IMR-90 (cell line): ENCODE results near the gene PBX4. TPM values are rescaled to one million over a fixed set of nuclear protein-coding genes. Genes with fewer than 3 reads are reported as not detected.

ENCODE experiments used
- ATAC-seq: fragments of 200-7000 bp; cut with Tn5 transposase; 2 replicates; pipeline ENCODE4 v1.9.1; 2020; ENCODE audit warnings: low read depth, mild to moderate bottlenecking, moderate library complexity
- BruUV-seq: library from RNA; stranded (reverse); fragments of 400-500 nt; replicated peaks from 2 replicates; lab custom pipeline; 2021; lab: Mats Ljungman, UMichigan
- CTCF ChIA-PET: fragments of 300-600 bp; formaldehyde crosslinking; extraction: SDS; loops from one replicate; lab custom pipeline; 2021; ENCODE audit warnings: antibody characterized with exemption; lab: Yijun Ruan, JAX
- POLR2A ChIA-PET: fragments of 300-600 bp; sonication (Branson Sonifier 250); formaldehyde crosslinking; loops from one replicate; lab custom pipeline; 2022; ENCODE audit warnings: antibody characterized with exemption; ENCODE audit not compliant: unreplicated experiment; lab: Charles Lee
- DNase-seq: peaks from one replicate; pipeline ENCODE4 v3.0.0; 2013
- H2AFZ ChIP-seq: replicated peaks from 2 replicates; pipeline ENCODE3; 2013; ENCODE audit warnings: low read length, mild to moderate bottlenecking; ENCODE audit not compliant: poor library complexity
- H2AK5ac ChIP-seq: 2 replicates; pipeline ENCODE4 v1.6.1; 2013; ENCODE audit warnings: low read depth, low read length, inconsistent platforms
- H2AK9ac ChIP-seq: replicated peaks from 2 replicates; pipeline ENCODE3; 2013; ENCODE audit warnings: mild to moderate bottlenecking, low read depth, low read length, moderate library complexity; ENCODE audit not compliant: poor library complexity
- H2BK120ac ChIP-seq: 2 replicates; pipeline ENCODE4 v1.6.1; 2013; ENCODE audit warnings: low read depth, low read length, inconsistent platforms
- H2BK15ac ChIP-seq: 3 replicates; pipeline ENCODE4 v1.6.1; 2013; ENCODE audit warnings: low read depth, low read length, inconsistent platforms
- H2BK20ac ChIP-seq: 2 replicates; pipeline ENCODE4 v1.6.1; 2013; ENCODE audit warnings: low read depth, mild to moderate bottlenecking, inconsistent platforms, low read length, moderate library complexity
- H2BK5ac ChIP-seq: 2 replicates; pipeline ENCODE4 v1.6.1; 2013; ENCODE audit warnings: mild to moderate bottlenecking, low read depth, low read length, inconsistent platforms; ENCODE audit not compliant: poor library complexity, severe bottlenecking
- H3K14ac ChIP-seq: replicated peaks from 2 replicates; pipeline ENCODE4 v1.6.1; 2013; ENCODE audit warnings: low read depth, low read length, inconsistent platforms
- H3K18ac ChIP-seq: 2 replicates; pipeline ENCODE4 v1.6.1; 2013; ENCODE audit warnings: low read depth, low read length, control low read depth
- H3K23ac ChIP-seq: 2 replicates; pipeline ENCODE4 v1.6.1; 2013; ENCODE audit warnings: low read depth, low read length, inconsistent platforms
- H3K27ac ChIP-seq: 2 replicates; pipeline ENCODE4 v1.5.1; 2013; ENCODE audit warnings: mild to moderate bottlenecking, control low read depth, low read length; ENCODE audit not compliant: insufficient read depth
- H3K27me3 ChIP-seq: 2 replicates; pipeline ENCODE4 v1.6.1; 2013; ENCODE audit warnings: low read length; ENCODE audit not compliant: control insufficient read depth, insufficient read depth
- H3K36me3 ChIP-seq: 2 replicates; pipeline ENCODE4 v1.6.1; 2013; ENCODE audit warnings: low read length, mixed read lengths; ENCODE audit not compliant: control insufficient read depth, insufficient read depth
- H3K4ac ChIP-seq: 2 replicates; pipeline ENCODE4 v1.6.1; 2013; ENCODE audit warnings: low read depth, low read length, inconsistent platforms
- H3K4me1 ChIP-seq: 2 replicates; pipeline ENCODE4 v1.6.1; 2013; ENCODE audit warnings: low read length, mixed read lengths; ENCODE audit not compliant: control insufficient read depth, insufficient read depth
- H3K4me2 ChIP-seq: 2 replicates; pipeline ENCODE4 v1.6.1; 2013; ENCODE audit warnings: low read depth, mild to moderate bottlenecking, control low read depth, low read length, moderate library complexity
- H3K4me3 ChIP-seq: 2 replicates; pipeline ENCODE4 v1.5.1; 2013; ENCODE audit warnings: low read depth, mild to moderate bottlenecking, control low read depth, low read length, moderate library complexity; ENCODE audit not compliant: insufficient read depth
- H3K56ac ChIP-seq: 2 replicates; pipeline ENCODE4 v1.6.1; 2013; ENCODE audit warnings: low read length, inconsistent platforms; ENCODE audit not compliant: insufficient read depth; ENCODE audit errors: extremely low read depth
- H3K79me1 ChIP-seq, 2 experiments: 2 replicates each; pipeline ENCODE4 v1.6.1; 2013; ENCODE audit warnings: low read length in 2 of 2, inconsistent platforms in 1 of 2, low read depth in 1 of 2
- H3K9ac ChIP-seq: 2 replicates; pipeline ENCODE4 v1.6.1; 2013; ENCODE audit warnings: low read depth, low read length, control low read depth
- H3K9me1 ChIP-seq: 2 replicates; pipeline ENCODE4 v1.6.1; 2013; ENCODE audit warnings: low read length, inconsistent platforms; ENCODE audit not compliant: insufficient read depth
- H3K9me3 ChIP-seq: 2 replicates; pipeline ENCODE4 v1.6.1; 2013; ENCODE audit warnings: low read length; ENCODE audit not compliant: control insufficient read depth, insufficient read depth
- H4K20me1 ChIP-seq: 2 replicates; pipeline ENCODE4 v1.6.1; 2013; ENCODE audit warnings: low read length, inconsistent platforms; ENCODE audit not compliant: insufficient read depth
- H4K5ac ChIP-seq: 2 replicates; pipeline ENCODE4 v1.6.1; 2013; ENCODE audit warnings: mild to moderate bottlenecking, low read depth, low read length, control low read depth
- H4K8ac ChIP-seq, 2 experiments: 2 replicates each; pipeline ENCODE4 v1.6.1; 2013; ENCODE audit warnings: low read depth in 2 of 2, low read length in 2 of 2, control low read depth in 1 of 2, inconsistent platforms in 1 of 2
- H4K91ac ChIP-seq: 2 replicates; pipeline ENCODE4 v1.6.1; 2013; ENCODE audit warnings: low read depth, low read length, inconsistent platforms; ENCODE audit not compliant: insufficient read depth
- BHLHE40 ChIP-seq: fragments of 150-350 bp; IDR thresholded peaks from 2 replicates; pipeline ENCODE4 v1.6.1; 2016; ENCODE audit warnings: mild to moderate bottlenecking, low read depth, low read length
- CEBPB ChIP-seq: IDR thresholded peaks from 2 replicates; pipeline ENCODE4 v1.6.1; 2012; ENCODE audit warnings: low read depth, low read length, improper control_type of control experiment
- FOS ChIP-seq: fragments of 150-350 bp; IDR thresholded peaks from 2 replicates; pipeline ENCODE4 v1.6.1; 2016; ENCODE audit warnings: low read depth, low read length
- MAFK ChIP-seq: IDR thresholded peaks from 2 replicates; pipeline ENCODE4 v1.6.1; 2012; ENCODE audit warnings: low read depth, low read length, improper control_type of control experiment
- MAZ ChIP-seq: IDR thresholded peaks from 2 replicates; pipeline ENCODE4 v1.6.1; 2012; ENCODE audit warnings: low read depth, mild to moderate bottlenecking, low read length, improper control_type of control experiment, moderate library complexity, borderline replicate concordance
- MXI1 ChIP-seq: IDR thresholded peaks from 2 replicates; pipeline ENCODE4 v1.6.1; 2012; ENCODE audit warnings: low read depth, mild to moderate bottlenecking, low read length, moderate library complexity, borderline replicate concordance
- NFE2L2 ChIP-seq: fragments of 150-350 bp; IDR thresholded peaks from 2 replicates; pipeline ENCODE4 v1.6.1; 2016; ENCODE audit warnings: low read depth, mild to moderate bottlenecking, low read length
- POLR2A ChIP-seq: IDR thresholded peaks from 2 replicates; pipeline ENCODE4 v1.6.1; 2012; ENCODE audit warnings: mild to moderate bottlenecking, low read depth, low read length
- RAD21 ChIP-seq: IDR thresholded peaks from 2 replicates; pipeline ENCODE4 v1.6.1; 2012; ENCODE audit warnings: low read length, improper control_type of control experiment
- RCOR1 ChIP-seq: IDR thresholded peaks from 2 replicates; pipeline ENCODE4 v1.6.1; 2012; ENCODE audit warnings: mild to moderate bottlenecking, low read length, improper control_type of control experiment; ENCODE audit not compliant: insufficient replicate concordance
- RFX5 ChIP-seq: IDR thresholded peaks from 2 replicates; pipeline ENCODE4 v1.8.0; 2012; ENCODE audit warnings: low read depth, mild to moderate bottlenecking, low read length, moderate library complexity
- SMC3 ChIP-seq: fragments of 150-350 bp; IDR thresholded peaks from 2 replicates; pipeline ENCODE4 v1.6.1; 2016; ENCODE audit warnings: low read depth, mild to moderate bottlenecking, antibody characterized with exemption, low read length, moderate library complexity
- WGBS, 2 experiments: methylation state at CpG; one replicate each; pipeline versions ENCODE4 v1.1.5 to v1.1.7; 2013; ENCODE audit warnings: missing lambda C conversion rate in 2 of 2; ENCODE audit not compliant: insufficient read length in 1 of 2; ENCODE audit errors: extremely low coverage in 2 of 2; 5-methylcytosine and 5-hydroxymethylcytosine counted together
- dilution Hi-C: fragments of 300-500 bp; cut with HindIII; formaldehyde crosslinking; loops from one replicate; pipeline ENCODE4 v1.14.3; 2018; ENCODE audit warnings: low sequenced_read_pairs; ENCODE audit not compliant: unreplicated experiment
- in situ Hi-C: fragments of 300-500 bp; cut with MboI; formaldehyde crosslinking; loops from 3 replicates; pipeline ENCODE4 v1.14.3; 2019; ENCODE audit warnings: low sequenced_read_pairs, inconsistent platforms, mixed read lengths
- intact Hi-C: fragments of 100-400 bp; cut with micrococcal nuclease; formaldehyde crosslinking; loops from 2 replicates; pipeline ENCODE4 v1.10.0; 2022
- polyA plus RNA-seq, 3 experiments: library from polyadenylated mRNA; depleted of rRNA; stranded (reverse); fragments of >200 nt; gene quantifications; 2 replicates each; pipeline ENCODE4 v1.2.3, GENCODE V29; 2012; ENCODE audit warnings: low replicate concordance in 1 of 3
- total RNA-seq: library from RNA; depleted of rRNA; stranded (reverse); fragments of >200 nt; gene quantifications from 2 replicates; pipeline ENCODE4 v1.2.3, GENCODE V29; 2012
- TF ChIP-seq, protein P1 (sequence below): fragments of 150-350 bp; IDR thresholded peaks from 2 replicates; pipeline ENCODE4 v1.6.1; 2017; ENCODE audit warnings: mild to moderate bottlenecking, antibody characterized with exemption, low read length, low read depth
- TF ChIP-seq, protein P2 (sequence below): conservative IDR thresholded peaks from 2 replicates; pipeline ENCODE4 v1.5.1; 2012; ENCODE audit warnings: mild to moderate bottlenecking, low read depth, low read length, improper control_type of control experiment
- TF ChIP-seq, protein P3 (sequence below): fragments of 150-350 bp; IDR thresholded peaks from 2 replicates; pipeline ENCODE4 v1.6.1; 2016; ENCODE audit warnings: low read depth, mild to moderate bottlenecking, low read length, moderate library complexity, borderline replicate concordance

Gene PBX4
- total and polyA plus RNA-seq, 2 of the 4 experiments (the other 2 are of a cell fraction) = 0.90 to 2.9 TPM

DNA sequence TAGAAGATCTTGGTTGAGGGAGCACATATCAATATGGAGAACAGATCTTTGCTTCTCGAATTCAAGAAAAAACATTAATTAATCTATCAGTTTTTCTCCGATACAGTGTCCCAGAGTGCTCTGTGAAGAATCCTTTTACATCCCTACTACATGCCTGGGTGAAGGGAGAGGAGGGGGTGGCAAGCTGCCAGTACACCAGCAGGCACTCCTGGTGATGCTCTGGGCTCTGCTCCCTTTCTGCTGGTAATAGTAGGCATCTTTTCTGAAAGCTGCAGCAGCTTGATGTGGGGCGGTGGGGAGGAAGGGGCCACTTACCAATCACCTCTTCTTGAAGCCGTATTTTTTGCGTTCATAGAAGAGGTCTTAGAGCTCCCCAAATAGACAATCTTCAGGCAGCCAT lies 30.7 kb downstream of the PBX4 start:
- Histone ChIP-seq H3K79me1 (no peaks in the 10 kb centered on the region), H3K9ac (no peak overlapping the region), H3K4me2 (no peak overlapping the region), H2AK5ac (0 out of 2 replicates have a peak overlapping the region, but pooled peaks have one; percentile 3), H2BK120ac (no peak overlapping the region), H2BK20ac (no peak overlapping the region), H3K18ac (no peak overlapping the region), H3K23ac (no peak overlapping the region), H3K4ac (no peak overlapping the region), H3K36me3 (no peaks in the 10 kb centered on the region), H3K27me3 (no peaks in the 10 kb centered on the region), H4K91ac (no peak overlapping the region), H2BK5ac (no peak overlapping the region), H2AFZ (no peak overlapping the region), H2BK15ac (no peak overlapping the region), H2AK9ac (no peak overlapping the region), H3K9me1 (peaks cover 18% of the 10 kb centered on the region), H4K5ac (no peak overlapping the region), H3K27ac (no peak overlapping the region), H3K14ac (no peak overlapping the region), H3K4me1 (peaks cover 11% of the 10 kb centered on the region), H4K8ac (no peak overlapping the region), H3K9me3 (no peaks in the 10 kb centered on the region), H3K4me3 (no peak overlapping the region), H4K20me1 (no peaks in the 10 kb centered on the region), H3K56ac (no peak overlapping the region)
- ChIA-PET CTCF (no interaction called here), POLR2A (no interaction called here)
- no peak for ATAC-seq
- in situ Hi-C loops (no loop called here), intact Hi-C loops (no loop called here), dilution Hi-C loops (no loop called here)
- TF ChIP-seq RCOR1 (no peak), CEBPB (no peak), RFX5 (no peak), FOS (no peak), RAD21 (no peak), BHLHE40 (no peak), MAZ (no peak), MAFK (no peak), NFE2L2 (no peak), SMC3 (no peak), POLR2A (no peak), MXI1 (no peak)
- TF ChIP-seq, protein P1, sequence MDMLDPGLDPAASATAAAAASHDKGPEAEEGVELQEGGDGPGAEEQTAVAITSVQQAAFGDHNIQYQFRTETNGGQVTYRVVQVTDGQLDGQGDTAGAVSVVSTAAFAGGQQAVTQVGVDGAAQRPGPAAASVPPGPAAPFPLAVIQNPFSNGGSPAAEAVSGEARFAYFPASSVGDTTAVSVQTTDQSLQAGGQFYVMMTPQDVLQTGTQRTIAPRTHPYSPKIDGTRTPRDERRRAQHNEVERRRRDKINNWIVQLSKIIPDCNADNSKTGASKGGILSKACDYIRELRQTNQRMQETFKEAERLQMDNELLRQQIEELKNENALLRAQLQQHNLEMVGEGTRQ = no peak
- TF ChIP-seq, protein P2, sequence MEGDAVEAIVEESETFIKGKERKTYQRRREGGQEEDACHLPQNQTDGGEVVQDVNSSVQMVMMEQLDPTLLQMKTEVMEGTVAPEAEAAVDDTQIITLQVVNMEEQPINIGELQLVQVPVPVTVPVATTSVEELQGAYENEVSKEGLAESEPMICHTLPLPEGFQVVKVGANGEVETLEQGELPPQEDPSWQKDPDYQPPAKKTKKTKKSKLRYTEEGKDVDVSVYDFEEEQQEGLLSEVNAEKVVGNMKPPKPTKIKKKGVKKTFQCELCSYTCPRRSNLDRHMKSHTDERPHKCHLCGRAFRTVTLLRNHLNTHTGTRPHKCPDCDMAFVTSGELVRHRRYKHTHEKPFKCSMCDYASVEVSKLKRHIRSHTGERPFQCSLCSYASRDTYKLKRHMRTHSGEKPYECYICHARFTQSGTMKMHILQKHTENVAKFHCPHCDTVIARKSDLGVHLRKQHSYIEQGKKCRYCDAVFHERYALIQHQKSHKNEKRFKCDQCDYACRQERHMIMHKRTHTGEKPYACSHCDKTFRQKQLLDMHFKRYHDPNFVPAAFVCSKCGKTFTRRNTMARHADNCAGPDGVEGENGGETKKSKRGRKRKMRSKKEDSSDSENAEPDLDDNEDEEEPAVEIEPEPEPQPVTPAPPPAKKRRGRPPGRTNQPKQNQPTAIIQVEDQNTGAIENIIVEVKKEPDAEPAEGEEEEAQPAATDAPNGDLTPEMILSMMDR = no peak
- TF ChIP-seq, protein P3, sequence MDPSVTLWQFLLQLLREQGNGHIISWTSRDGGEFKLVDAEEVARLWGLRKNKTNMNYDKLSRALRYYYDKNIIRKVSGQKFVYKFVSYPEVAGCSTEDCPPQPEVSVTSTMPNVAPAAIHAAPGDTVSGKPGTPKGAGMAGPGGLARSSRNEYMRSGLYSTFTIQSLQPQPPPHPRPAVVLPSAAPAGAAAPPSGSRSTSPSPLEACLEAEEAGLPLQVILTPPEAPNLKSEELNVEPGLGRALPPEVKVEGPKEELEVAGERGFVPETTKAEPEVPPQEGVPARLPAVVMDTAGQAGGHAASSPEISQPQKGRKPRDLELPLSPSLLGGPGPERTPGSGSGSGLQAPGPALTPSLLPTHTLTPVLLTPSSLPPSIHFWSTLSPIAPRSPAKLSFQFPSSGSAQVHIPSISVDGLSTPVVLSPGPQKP = no peak
- no CpG with 5 or more reads among the region's 5 CpGs for WGBS, 2 experiments
- no peak for DNase-seq
- BruUV-seq = no TSS peak
